Camera-type eye (tissue), 1 donor: ENCODE data around the gene SH2D4B. TPM values are rescaled to one million over a fixed set of nuclear protein-coding genes. Genes with fewer than 3 reads are reported as not detected.

ENCODE experiments used
- total RNA-seq: library from RNA; depleted of rRNA; stranded (reverse); fragments of >200 nt; gene quantifications from one replicate; pipeline ENCODE4 v1.2.3, GENCODE V29; 2014

SH2D4B gene
- total RNA-seq, result not detected

DNA sequence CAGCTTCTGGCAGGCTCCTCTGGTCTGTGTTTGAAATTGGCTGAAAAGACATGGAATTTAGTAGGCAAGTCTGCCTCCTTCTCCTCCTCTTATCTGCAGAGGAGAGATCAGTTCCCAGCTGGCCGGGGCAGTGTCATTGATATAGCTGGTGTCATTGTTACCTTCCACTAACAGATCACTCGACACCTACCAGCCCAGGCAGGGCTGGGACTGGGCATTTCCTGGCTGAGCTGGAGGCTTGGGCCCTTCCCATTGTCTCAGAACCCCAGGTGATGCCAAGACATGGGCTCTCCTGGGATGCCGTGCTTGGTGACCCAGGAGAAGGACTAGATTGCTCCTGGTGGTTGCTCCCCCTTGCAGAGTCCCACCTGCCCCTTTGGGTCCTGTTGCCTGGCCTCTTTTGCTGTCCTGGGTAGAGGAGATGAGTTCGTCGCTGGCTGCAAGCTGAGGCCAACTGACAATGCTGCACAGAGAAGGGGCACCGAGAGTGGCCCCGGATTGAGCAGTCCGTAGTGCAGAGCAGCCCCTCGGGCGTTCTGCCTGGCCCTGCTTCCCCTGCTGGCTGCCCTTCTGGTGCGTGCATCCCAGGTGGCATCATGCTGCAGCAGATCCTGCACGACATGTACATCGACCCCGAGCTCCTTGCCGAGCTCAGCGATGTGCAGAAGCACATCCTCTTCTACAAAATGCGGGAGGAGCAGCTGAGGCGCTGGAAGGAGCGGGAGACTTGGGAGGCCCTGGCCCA lies at the start of gene SH2D4B:
Gene SH2D4B, plus strand, starts transcription at position 167 of the 745 bp plus-strand sequence. Its CDS starts 430 bp downstream, at position 597.

Other genes with a start within 250 kb of the SH2D4B start
- 0.38 TPM for gene MAT1A, start 248.2 kb upstream of the SH2D4B start, total RNA-seq
- not detected for gene DYDC1, start 181.1 kb upstream of the SH2D4B start, total RNA-seq
- gene DYDC2, start 181.1 kb upstream of the SH2D4B start, total RNA-seq, result 2.3 TPM
- gene PRXL2A, start 129.4 kb upstream of the SH2D4B start, total RNA-seq, result 77.0 TPM
- 56.4 TPM for gene TSPAN14, start 83.6 kb upstream of the SH2D4B start, total RNA-seq